Body of pancreas (tissue), 4 donors: ENCODE data around the gene EID1.

Experiments
- CTCF ChIP-seq, 7 experiments: fragments of 450-650 bp in 4 of 7; fragments of 200-600 bp in 3 of 7; sonication (generic) in 3 of 7; IDR thresholded peaks; one replicate each; pipeline ENCODE4 v1.5.1; 2016 to 2019; ENCODE audit warnings: antibody characterized with exemption in 7 of 7
- POLR2A ChIP-seq, 3 donors: fragments of 450-650 bp; IDR thresholded peaks; one replicate each; pipeline ENCODE4 v1.6.1; 2016; ENCODE audit warnings: antibody characterized with exemption in 3 of 3, mild to moderate bottlenecking in 2 of 3

- no peak for TF ChIP-seq CTCF (IDR thresholded peaks at IDR 0.05)
- TF ChIP-seq POLR2A (IDR thresholded peaks at IDR 0.05), result no peak
These were observed 8.0 kb upstream of the EID1 start for GRCh38 chr15:48869966-48870365.
